ENCODE measurements around the gene TMEM69. TPM values are rescaled to one million over a fixed set of nuclear protein-coding genes. Genes with fewer than 3 reads are reported as not detected.
"Not testable (repeated sequence)": the region's sequence is repeated elsewhere in the genome, so short reads cannot be mapped to it uniquely, and the experiment has no call there.

TMEM69 gene
- total and polyA plus RNA-seq, 5 experiments from 2014 or later = 23.9 to 59.4 (median 43.5) TPM

DNA sequence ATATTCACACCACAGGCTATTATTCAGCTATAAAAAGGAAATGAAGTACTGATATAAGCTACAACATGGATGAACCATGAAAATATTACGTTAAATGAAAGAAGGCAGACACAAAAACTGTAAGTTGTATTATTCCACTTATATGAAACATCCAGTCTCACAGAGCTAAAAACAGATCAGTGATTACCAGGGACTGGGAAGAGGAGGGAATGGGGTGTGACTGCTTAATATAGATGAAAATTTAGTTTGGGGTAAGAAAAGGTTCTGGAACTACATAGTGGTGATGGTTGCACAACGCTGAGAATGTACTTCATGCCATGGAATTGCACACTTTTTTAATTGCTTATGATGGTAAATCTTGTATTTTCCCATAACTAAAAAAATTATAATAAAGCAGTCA is 21.1 kb upstream of the TMEM69 start:
- ATAC-seq (no peak), DNase-seq (no peak)
- Mint-ChIP-seq H3K9me3 (no peaks in the 10 kb centered on the region), H3K4me1 (peaks cover 29 to 61% (median 58%) of the 10 kb centered on the region in 4 donors), H3K27me3 (no peaks in the 10 kb centered on the region), H3K27ac (peak overlapping the region in 2 of 10 donors; percentile 20 to 72), H3K36me3 (peaks cover 0 to 18% (median 0%) of the 10 kb centered on the region in 3 donors), H3K4me3 (no peak overlapping the region)
- POLR2A ChIA-PET = no interaction called here

DNA sequence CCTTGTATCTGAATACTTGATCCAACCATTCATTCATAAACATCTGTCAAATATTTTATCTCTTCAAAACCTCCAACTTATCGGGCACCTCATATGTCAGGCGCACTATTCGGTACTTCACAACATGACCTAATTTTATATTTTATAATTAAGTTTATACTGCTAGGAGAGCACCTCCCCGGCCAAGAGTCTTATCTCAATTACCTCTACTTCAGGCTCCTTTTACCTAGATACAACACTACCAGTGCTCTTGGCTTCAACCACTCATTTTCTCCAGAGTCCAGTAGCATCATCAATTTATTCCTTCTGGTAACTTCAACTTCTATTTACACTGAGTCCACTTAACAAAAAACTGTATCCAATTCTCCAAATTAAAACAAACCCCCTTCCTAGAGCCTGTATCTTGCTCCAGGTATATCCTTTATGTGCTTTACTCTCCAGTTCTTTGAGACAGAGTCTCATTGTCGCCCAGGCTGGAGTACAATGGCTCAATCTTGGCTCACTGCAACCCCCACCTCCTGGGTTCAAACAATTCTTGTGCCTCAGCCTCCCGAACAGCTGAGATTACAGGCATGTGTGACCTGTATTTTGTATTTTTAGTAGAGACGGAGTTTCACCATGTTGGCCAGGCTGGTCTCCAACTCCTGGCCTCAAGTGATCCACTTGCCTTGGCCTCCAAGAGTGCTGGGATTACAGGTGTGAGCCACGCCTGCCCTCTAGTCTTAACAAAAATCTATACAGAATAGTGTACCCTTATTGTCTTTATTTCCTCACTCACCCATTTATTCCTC is 20.5 kb upstream of the TMEM69 start:
- ATAC-seq (no peak), DNase-seq (no peak)
- Mint-ChIP-seq H3K27ac (peak overlapping the region in 6 of 10 donors; percentile 17 to 84 (median 57)), H3K4me3 (peak overlapping the region in 1 of 10 donors; percentile 5), H3K36me3 (peaks cover 0 to 18% (median 0%) of the 10 kb centered on the region in 3 donors), H3K9me3 (no peaks in the 10 kb centered on the region), H3K4me1 (peaks cover 28 to 65% (median 59%) of the 10 kb centered on the region in 4 donors), H3K27me3 (no peaks in the 10 kb centered on the region)
- POLR2A ChIA-PET = interaction anchor here (0.6 kb wide), 1 partner anchor 68 kb away, joined by 7 read pairs; no protein-coding TSS in a partner anchor

DNA sequence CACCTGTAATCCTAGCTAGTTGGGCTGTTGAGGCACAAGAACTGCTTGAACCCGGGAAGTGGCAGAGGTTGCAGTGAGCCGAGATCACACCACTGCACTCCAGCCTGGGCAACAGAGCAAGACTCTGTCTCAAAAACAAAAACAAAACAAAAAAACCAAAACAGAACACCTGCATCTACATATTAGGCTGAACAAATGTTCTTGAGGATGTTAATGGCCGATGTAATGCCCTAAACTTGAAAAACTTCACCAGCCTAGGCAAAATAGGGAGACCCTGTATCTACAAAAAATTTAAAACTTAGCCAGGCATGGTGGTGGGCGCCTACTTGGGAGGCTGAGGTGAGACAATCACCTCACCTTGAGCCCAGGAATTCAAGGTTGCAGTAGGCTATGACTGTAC is 19.5 kb upstream of the TMEM69 start:
- Mint-ChIP-seq H3K4me1 (peaks cover 32 to 70% (median 62%) of the 10 kb centered on the region in 4 donors), H3K36me3 (peaks cover 0 to 25% (median 3%) of the 10 kb centered on the region in 3 donors), H3K27me3 (no peaks in the 10 kb centered on the region), H3K27ac (no peak overlapping the region), H3K4me3 (no peak overlapping the region), H3K9me3 (no peaks in the 10 kb centered on the region)
- ATAC-seq = no peak
- POLR2A ChIA-PET = interaction anchor here (0.6 to 2.1 kb wide), 2 partner anchors 18 to 67 kb away, joined by 5 to 7 read pairs; partner anchors contain the start of gene GPBP1L1
- DNase-seq = no peak

DNA sequence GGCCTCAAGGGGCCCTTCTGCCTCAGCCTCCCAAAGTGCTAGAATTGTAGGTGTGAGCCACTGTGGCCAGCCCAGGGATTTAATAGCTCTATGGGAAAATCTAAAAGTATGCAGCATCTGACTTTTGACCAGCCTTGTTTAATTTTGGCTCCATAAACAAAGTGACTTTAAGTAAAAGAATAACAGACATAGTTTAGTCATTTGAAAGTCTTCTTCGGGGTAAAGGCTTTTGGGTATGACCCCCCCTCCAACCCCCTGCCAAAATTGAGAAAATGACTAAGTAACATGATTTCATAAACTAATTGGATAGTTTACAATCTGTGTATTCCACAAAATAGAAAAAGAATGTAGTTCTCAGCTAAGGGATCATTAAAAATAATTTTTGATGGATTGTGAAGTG is 18.6 kb upstream of the TMEM69 start:
- Mint-ChIP-seq H3K4me1 (peaks cover 33 to 78% (median 68%) of the 10 kb centered on the region in 4 donors), H3K36me3 (peaks cover 0 to 24% (median 3%) of the 10 kb centered on the region in 3 donors), H3K27ac (peak overlapping the region in 3 of 10 donors; percentile 55 to 69 (median 69)), H3K27me3 (no peaks in the 10 kb centered on the region), H3K4me3 (no peak overlapping the region), H3K9me3 (no peaks in the 10 kb centered on the region)
- POLR2A ChIA-PET = interaction anchor here (2.1 kb wide), 1 partner anchor 17 kb away, joined by 5 read pairs; the partner anchor contains the start of gene GPBP1L1
- ATAC-seq (no peak), DNase-seq (no peak)

DNA sequence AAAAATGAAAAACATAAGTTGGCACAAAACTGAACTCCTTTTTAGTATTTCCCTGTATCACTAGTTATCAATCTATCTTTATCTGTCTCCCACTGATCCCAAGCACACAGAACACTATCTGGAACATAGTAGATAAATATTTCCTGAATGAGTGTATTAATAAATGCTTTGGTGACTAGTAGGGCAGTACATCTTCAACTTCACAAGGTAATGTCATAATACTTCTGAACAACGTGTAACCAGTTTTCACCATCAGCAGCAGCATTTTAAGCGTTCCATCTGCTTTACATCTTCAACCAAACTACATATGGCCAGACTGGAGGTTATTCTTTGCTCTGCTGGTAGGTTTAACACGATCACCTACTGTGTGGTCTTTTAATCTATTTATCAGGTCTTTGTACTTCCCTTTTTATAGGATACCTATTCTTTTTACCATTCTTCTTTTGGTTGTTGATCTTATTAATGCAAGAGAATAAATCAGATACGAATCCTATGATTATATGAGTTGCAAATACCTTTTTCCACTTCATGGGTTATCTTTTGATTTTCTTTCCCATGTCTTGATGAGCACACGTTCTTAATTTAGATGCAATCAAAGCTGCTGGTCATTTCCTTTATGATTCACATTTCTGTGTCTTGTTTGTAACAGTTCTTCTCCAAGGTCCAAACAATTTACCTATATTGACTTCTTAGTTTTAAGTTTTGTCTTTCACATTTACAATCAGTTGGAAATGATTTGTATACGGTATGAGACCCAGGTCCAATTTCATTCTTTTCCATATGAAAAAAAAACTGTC is 17.9 kb upstream of the TMEM69 start:
- Mint-ChIP-seq H3K4me3 (no peak overlapping the region), H3K27ac (peak overlapping the region in 2 of 10 donors; percentile 41 to 47), H3K27me3 (no peaks in the 10 kb centered on the region), H3K36me3 (peaks cover 0 to 28% (median 3%) of the 10 kb centered on the region in 3 donors), H3K4me1 (peaks cover 35 to 84% (median 74%) of the 10 kb centered on the region in 4 donors), H3K9me3 (no peaks in the 10 kb centered on the region)
- DNase-seq (no peak), ATAC-seq (no peak)
- POLR2A ChIA-PET = interaction anchor here (2.1 kb wide), 1 partner anchor 16 kb away, joined by 5 read pairs; the partner anchor contains the start of gene GPBP1L1

DNA sequence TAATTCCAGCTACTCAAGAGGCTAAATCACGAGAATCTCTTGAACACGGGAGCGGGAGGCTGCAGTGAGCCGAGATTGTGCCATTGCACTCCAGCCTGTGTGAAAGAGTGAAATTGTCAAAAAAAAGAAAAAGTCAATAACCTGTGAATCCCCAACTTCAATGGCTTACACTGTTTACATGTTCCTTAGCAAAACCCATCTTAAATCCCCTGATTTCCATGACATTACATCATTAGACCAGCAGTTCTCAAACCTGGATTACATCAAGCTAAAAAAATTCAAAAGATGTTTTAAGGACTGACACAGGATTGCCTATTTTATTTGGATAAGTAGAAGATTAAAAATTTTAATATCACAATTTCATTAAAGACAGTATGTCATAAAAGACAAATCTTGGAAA is 14.0 kb upstream of the TMEM69 start:
- no peak for ATAC-seq
- H3K4me3 Mint-ChIP-seq = peak overlapping the region in 1 of 10 donors; percentile 26
- H3K9me3 Mint-ChIP-seq = no peaks in the 10 kb centered on the region
- POLR2A ChIA-PET = no interaction called here
- H3K4me1 Mint-ChIP-seq = peaks cover 31 to 86% (median 80%) of the 10 kb centered on the region in 4 donors
- no peaks in the 10 kb centered on the region for H3K27me3 Mint-ChIP-seq
- DNase-seq = no peak
- H3K36me3 Mint-ChIP-seq = peaks cover 0 to 34% (median 3%) of the 10 kb centered on the region in 3 donors
- peak overlapping the region in 1 of 10 donors; percentile 42 for H3K27ac Mint-ChIP-seq

DNA sequence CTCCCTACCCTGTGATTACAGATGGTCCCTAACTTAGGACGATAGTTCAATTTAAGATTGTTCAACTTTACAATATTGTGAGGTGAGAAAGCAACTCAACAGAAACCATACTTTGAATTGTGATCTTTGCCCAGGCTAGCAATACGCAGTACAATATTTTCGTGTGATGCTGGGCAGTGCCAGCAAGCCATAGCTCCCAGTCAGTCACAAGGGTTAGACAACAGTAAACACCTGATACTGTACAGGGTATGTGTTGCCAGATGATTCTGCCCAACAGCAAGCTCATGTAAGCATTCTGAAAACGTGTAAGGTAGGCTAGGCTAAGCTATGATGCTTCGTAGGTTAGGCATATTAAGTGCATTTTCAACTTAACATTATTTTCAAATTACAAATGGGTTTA is 13.5 kb upstream of the TMEM69 start:
- Mint-ChIP-seq H3K9me3 (no peaks in the 10 kb centered on the region), H3K36me3 (peaks cover 0 to 39% (median 3%) of the 10 kb centered on the region in 3 donors), H3K4me3 (peak overlapping the region in 1 of 10 donors; percentile 35), H3K4me1 (peaks cover 33 to 86% (median 80%) of the 10 kb centered on the region in 4 donors), H3K27me3 (no peaks in the 10 kb centered on the region), H3K27ac (peak overlapping the region in 1 of 10 donors; percentile 59)
- DNase-seq (no peak), ATAC-seq (no peak)
- POLR2A ChIA-PET = interaction anchor here (1.3 kb wide), 1 partner anchor 12 kb away, joined by 4 read pairs; the partner anchor contains the start of gene GPBP1L1

DNA sequence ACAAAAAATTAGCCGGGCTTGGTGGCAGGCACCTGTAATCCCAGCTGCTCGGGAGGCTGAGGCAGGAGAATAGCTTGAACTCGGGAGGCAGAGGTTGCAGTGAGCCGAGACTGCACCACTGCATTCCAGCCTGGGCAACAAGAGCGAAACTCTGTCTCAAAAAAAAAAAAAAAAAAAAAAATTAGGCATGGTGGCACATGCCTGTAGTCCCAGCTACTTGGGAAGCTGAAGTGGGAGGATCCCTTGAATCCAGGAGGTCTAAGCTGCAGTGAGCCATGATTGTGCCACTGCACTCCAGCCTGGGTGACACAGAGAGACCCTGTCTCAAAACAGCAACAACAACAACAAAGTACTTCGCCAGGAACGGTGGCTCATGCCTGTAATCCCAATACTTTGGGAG is 11.4 kb upstream of the TMEM69 start:
- H3K4me3 Mint-ChIP-seq = peak overlapping the region in 3 of 10 donors; percentile 24 to 37 (median 33)

DNA sequence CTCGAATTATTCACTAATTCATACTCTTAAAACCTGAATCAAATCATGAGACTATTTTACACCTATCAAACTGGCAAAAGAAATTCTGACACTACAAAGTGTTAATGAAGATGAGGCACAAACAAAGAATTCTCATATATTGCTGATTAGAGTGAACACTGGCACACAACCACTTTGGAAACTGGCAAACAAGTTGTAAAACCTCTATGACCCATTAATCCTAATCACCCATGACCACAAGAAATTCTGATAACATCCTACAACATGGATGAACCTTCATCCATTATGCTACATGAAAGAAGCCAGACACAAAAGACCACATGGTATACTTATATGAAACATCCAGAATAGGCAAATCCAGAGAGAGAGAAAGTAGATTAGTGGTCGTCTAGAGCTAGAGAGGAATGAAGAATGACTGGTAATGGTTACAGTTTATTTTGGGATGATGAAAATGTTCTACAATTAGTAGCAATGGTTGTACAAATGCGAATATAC is 10.2 kb upstream of the TMEM69 start:
- no peak for DNase-seq
- POLR2A ChIA-PET = no interaction called here
- Mint-ChIP-seq H3K9me3 (no peaks in the 10 kb centered on the region), H3K27me3 (no peaks in the 10 kb centered on the region), H3K4me1 (peaks cover 28 to 95% (median 86%) of the 10 kb centered on the region in 4 donors), H3K4me3 (peak overlapping the region in 7 of 10 donors; percentile 4 to 71 (median 26)), H3K36me3 (peaks cover 0 to 38% (median 1%) of the 10 kb centered on the region in 3 donors), H3K27ac (peak overlapping the region in 1 of 10 donors; percentile 66)
- ATAC-seq = no peak

More for the DNA sequence above, 11.4 kb upstream of the TMEM69 start:
- Mint-ChIP-seq H3K4me1 (peaks cover 32 to 91% (median 84%) of the 10 kb centered on the region in 4 donors), H3K36me3 (peaks cover 0 to 40% (median 3%) of the 10 kb centered on the region in 3 donors), H3K27ac (peak overlapping the region in 3 of 10 donors; percentile 59 to 80 (median 71))
- not testable (repeated sequence) for ATAC-seq, H3K9me3 Mint-ChIP-seq, H3K27me3 Mint-ChIP-seq, DNase-seq
- POLR2A ChIA-PET = interaction anchor here (0.5 to 1.0 kb wide), 3 partner anchors 10 to 61 kb away, joined by 4 to 6 read pairs (median 6); partner anchors contain the start of gene GPBP1L1

DNA sequence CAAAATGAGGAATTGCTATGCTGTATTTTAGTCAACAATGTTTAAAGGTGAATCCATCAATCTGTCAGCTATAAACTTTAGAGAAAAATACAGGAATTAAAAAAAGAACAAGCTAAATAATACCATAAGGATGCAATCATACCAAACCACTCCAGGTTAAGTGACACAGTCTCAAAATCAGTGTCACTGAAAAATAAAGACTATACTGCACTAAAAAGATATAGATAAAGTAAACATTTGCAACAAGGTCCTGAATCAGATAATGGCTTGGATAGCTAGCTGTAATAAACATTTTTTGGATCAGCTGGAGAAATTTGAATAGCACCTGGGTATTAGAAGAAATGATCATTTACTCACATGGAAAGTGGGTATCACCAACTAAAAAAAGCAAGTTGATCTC is 9.5 kb upstream of the TMEM69 start:
- H3K4me1 Mint-ChIP-seq = peaks cover 23 to 94% (median 84%) of the 10 kb centered on the region in 4 donors

DNA sequence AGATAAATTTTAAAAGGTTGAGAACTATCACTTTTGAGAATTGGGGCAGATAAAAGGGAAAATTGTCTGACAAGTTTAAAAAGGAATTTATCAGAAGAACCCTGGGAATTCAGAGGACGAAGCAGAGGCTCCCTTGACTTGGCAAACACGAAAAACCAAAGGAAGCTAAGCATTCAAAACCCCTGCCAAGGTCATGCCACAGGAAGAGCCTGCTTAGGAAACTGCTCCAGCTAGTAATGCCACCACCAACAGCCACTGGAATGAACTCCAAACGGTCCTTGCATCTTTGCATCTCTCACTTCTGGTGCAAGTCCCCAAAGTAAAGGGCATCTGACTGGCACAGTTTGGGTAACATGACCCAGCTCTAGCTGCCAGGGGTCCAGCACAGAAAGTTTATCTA is 8.9 kb upstream of the TMEM69 start:
- Mint-ChIP-seq H3K4me3 (peak overlapping the region in 9 of 10 donors; percentile 32 to 82 (median 60)), H3K4me1 (peaks cover 22 to 89% (median 80%) of the 10 kb centered on the region in 4 donors), H3K36me3 (peaks cover 0 to 28% (median 0%) of the 10 kb centered on the region in 3 donors), H3K9me3 (no peaks in the 10 kb centered on the region), H3K27ac (peak overlapping the region in 1 of 10 donors; percentile 36), H3K27me3 (no peaks in the 10 kb centered on the region)
- ATAC-seq (no peak), DNase-seq (no peak)
- POLR2A ChIA-PET = interaction anchor here (0.8 kb wide), 1 partner anchor 8 kb away, joined by 9 read pairs; no protein-coding TSS in a partner anchor

More for the DNA sequence above, 9.5 kb upstream of the TMEM69 start:
- POLR2A ChIA-PET = no interaction called here
- DNase-seq = no peak
- ATAC-seq = no peak
- Mint-ChIP-seq H3K9me3 (no peaks in the 10 kb centered on the region), H3K27ac (peak overlapping the region in 2 of 10 donors; percentile 7 to 11), H3K4me3 (peak overlapping the region in 6 of 10 donors; percentile 3 to 70 (median 51)), H3K27me3 (no peaks in the 10 kb centered on the region), H3K36me3 (peaks cover 0 to 31% (median 0%) of the 10 kb centered on the region in 3 donors)

DNA sequence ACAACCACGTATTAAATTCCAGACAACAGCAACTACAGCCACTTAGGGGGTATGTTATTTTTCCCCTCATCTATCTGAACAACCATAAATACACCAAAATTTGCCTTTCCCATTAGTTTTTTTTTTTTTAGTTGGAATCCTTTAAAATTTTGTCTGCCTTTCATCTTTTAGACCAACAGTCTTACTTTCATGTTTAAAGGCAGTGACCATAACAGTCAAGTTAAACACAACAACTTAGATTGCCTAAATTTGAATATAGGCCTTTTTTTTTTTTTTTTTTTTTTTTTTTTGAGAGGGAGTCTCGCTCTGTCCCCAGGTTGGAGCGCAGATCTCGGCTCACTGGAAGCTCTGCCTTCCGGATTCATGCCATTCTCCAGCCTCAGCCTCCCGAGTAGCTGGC is 5.0 kb upstream of the TMEM69 start:
- ATAC-seq (no peak), DNase-seq (no peak)
- H3K4me1 Mint-ChIP-seq = peaks cover 23 to 79% (median 71%) of the 10 kb centered on the region in 4 donors
- no peaks in the 10 kb centered on the region for H3K9me3 Mint-ChIP-seq
- no peaks in the 10 kb centered on the region for H3K27me3 Mint-ChIP-seq
- no peak overlapping the region for H3K27ac Mint-ChIP-seq
- H3K36me3 Mint-ChIP-seq = peaks cover 0 to 12% (median 4%) of the 10 kb centered on the region in 3 donors
- POLR2A ChIA-PET = interaction anchor here (0.7 kb wide), 1 partner anchor 64 kb away, joined by 7 read pairs; no protein-coding TSS in a partner anchor
- peak overlapping the region in 7 of 10 donors; percentile 7 to 52 (median 33) for H3K4me3 Mint-ChIP-seq

Measured in naive thymus-derived CD8-positive, alpha-beta T cell (primary cell).